ENCODE measurements around the gene IFFO2.
"Not testable (repeated sequence)": the region's sequence is repeated elsewhere in the genome, so short reads cannot be mapped to it uniquely, and the experiment has no call there.

IFFO2 gene

DNA sequence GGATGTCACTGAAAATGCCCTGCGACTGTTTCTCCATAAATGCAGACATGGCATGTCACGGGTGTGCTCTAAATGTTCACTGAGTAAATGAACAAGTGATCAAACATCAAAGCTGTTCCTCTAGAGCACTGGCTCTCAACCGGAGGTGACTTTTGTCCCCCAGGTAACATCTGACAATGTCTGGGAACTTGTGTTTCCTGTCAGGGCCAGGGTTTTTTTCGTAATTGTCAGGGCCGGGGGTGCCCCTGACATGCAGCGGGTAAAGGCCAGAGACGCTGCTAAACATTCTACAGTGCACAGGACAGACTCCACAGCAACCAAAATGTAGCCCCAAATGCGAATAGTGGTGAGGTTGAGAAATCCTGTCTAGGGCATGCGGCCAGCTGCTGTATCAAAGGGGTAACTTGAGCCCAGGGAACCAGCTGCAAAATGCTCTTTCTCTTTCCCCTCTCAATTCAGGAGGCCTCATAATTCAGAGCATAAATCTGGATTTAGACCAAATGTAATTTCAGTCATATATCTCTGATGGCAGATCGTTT lies 56.1 kb downstream of the IFFO2 start:
- no peaks in the 10 kb centered on the region for H3K27me3 Mint-ChIP-seq
- no peaks in the 10 kb centered on the region for H3K9me3 Mint-ChIP-seq
- H3K4me3 Mint-ChIP-seq: no peak overlapping the region
- no peaks in the 10 kb centered on the region for H3K36me3 Mint-ChIP-seq (ENCODE audit: low read depth)
- peaks cover 33% of the 10 kb centered on the region for H3K4me1 Mint-ChIP-seq (ENCODE audit: low read depth)
- no peak overlapping the region for H3K27ac Mint-ChIP-seq

DNA sequence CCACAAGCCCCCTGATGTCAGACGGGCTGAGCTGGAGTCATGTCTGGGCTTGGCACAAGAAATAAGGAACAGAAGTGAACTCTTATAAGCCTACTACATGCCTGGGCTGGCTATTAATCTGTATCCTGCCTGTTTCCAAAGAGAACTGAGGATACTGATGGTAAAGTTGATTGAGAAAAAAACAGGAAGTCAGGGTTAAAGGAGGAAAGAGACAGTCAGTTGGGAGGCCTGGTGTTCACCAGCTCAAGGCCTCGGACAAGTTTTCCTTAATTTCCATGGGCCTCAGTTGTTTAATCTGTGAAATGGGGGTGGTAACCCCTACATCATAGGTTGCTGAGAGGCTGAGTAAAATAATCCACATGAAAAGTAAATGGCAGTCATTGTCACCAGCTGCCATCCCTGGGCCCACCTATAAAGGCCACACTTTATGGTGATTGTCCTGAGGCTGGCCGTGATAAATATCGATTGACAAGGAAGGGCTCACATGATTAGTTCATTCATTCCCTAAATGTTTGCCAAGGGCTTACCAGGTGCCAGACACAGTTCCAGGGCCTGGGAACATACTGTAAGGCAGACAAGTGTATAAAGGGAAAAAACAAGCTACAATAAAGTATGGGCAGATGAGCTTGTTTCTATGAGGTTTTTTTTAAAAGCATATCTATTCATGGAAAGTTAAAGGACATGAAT lies 57.0 kb downstream of the IFFO2 start:
- peaks cover 33% of the 10 kb centered on the region for H3K4me1 Mint-ChIP-seq (ENCODE audit: low read depth)
- H3K36me3 Mint-ChIP-seq (ENCODE audit: low read depth): no peaks in the 10 kb centered on the region
- no peaks in the 10 kb centered on the region for H3K27me3 Mint-ChIP-seq
- no peak overlapping the region for H3K4me3 Mint-ChIP-seq
- H3K9me3 Mint-ChIP-seq: no peaks in the 10 kb centered on the region
- H3K27ac Mint-ChIP-seq: no peak overlapping the region

DNA sequence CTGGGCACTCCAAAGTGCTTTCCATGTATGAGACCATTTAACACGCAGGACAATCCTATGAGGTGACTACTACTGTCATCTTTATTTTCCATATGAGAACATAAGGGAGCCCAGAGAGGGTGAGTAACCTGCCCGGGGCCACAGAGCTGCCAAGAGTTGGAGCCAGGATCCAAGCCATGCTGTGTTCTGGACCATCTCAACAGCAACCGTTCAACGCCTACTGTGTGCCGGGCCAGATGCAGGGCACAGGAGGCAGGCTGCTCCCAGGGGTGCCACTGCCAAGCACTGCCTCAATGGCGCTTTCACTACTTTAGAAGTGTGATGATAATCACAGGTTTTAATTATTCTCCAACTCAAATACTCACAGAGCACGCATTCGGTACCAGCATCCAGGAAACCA lies 57.9 kb downstream of the IFFO2 start:
- H3K4me1 Mint-ChIP-seq (ENCODE audit: low read depth): peaks cover 27% of the 10 kb centered on the region
- no peaks in the 10 kb centered on the region for H3K36me3 Mint-ChIP-seq (ENCODE audit: low read depth)
- no peak overlapping the region for H3K4me3 Mint-ChIP-seq
- no peak overlapping the region for H3K27ac Mint-ChIP-seq
- no peaks in the 10 kb centered on the region for H3K27me3 Mint-ChIP-seq
- no peaks in the 10 kb centered on the region for H3K9me3 Mint-ChIP-seq

DNA sequence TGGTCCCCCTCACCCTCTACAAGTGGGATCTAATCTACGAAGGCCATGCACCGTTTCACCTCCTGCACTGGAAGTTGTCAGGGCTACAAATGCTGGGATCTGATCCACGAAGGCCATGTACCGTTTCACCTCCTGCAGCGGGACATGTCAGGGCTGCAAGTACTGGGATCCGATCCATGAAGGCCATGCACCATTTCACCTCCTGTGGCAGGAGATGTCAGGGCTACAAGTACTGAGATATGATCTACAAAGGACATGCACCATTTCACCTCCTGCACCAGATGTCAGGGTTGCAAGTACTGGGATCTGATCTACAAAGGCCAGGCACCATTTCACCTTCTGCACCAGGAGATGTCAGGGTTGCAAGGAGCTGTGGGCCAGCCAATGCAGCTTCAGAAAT lies 61.2 kb downstream of the IFFO2 start:
- no peak overlapping the region for H3K27ac Mint-ChIP-seq
- no peak overlapping the region for H3K4me3 Mint-ChIP-seq
- H3K9me3 Mint-ChIP-seq: no peaks in the 10 kb centered on the region
- peaks cover 6% of the 10 kb centered on the region for H3K4me1 Mint-ChIP-seq (ENCODE audit: low read depth)
- H3K36me3 Mint-ChIP-seq (ENCODE audit: low read depth): no peaks in the 10 kb centered on the region
- no peaks in the 10 kb centered on the region for H3K27me3 Mint-ChIP-seq

DNA sequence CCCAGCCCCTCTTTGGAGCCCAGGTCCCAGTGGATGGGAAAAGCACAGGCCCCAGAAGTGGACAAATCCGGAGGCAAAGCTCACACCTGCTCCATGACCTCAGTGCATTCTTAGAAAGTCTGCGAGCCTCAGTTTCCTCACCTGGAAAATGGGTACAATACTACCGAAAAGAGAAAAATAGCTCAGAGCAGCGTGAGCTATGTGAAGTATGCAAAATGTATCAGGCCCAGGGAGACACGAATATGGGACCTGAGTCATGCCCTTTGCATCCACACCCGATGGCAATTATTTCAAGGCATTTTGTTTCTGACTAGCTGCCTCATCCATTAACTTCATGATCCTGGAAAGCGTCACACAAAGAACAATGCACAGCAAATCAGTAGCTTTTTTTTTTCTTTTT lies 63.4 kb downstream of the IFFO2 start:
- Mint-ChIP-seq H3K9me3 (no peaks in the 10 kb centered on the region), H3K27ac (no peak overlapping the region), H3K36me3 (ENCODE audit: low read depth) (no peaks in the 10 kb centered on the region), H3K4me1 (ENCODE audit: low read depth) (no peaks in the 10 kb centered on the region), H3K4me3 (no peak overlapping the region), H3K27me3 (no peaks in the 10 kb centered on the region)

DNA sequence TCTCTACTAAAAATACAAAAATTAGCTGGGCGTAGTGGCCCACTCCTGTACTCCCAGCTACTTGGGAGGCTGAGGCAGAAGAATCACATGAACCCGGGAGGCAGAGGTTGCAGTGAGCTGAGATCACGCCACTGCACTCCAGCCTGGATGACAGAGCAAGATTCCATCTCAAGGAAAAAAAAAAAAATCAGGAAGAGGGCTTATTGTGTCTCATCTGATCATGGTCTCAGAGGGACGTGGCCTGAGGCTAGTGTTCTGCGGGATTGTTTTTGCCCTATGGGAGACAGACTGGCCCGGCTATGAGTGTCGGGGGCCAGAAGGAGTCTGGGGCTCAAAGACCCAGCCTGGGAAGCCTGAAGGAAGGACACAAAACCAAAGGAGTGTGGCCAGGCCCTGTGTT lies 64.6 kb downstream of the IFFO2 start:
- H3K27me3 Mint-ChIP-seq: not testable (repeated sequence)

DNA sequence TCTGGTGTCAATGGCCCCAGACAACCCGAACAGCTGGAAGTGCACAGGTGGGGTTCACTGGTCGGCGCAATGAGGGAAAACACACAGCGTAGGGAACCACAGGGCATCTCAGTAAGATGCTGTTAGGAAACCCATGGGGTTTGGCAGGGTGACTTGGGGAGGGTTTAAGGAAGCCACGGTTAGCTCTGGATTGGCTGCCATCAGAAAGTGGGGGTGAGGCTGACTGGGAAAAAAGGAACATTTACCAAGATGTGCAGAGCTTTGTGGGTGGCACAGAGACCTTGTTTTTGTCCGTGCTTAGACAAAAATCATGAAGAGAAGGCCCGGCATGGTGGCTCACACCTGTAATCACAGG lies 65.1 kb downstream of the IFFO2 start:
- Mint-ChIP-seq H3K27me3 (no peaks in the 10 kb centered on the region), H3K9me3 (no peaks in the 10 kb centered on the region), H3K36me3 (ENCODE audit: low read depth) (no peaks in the 10 kb centered on the region), H3K4me1 (ENCODE audit: low read depth) (no peaks in the 10 kb centered on the region), H3K27ac (no peak overlapping the region), H3K4me3 (no peak overlapping the region)

More for the DNA sequence above, 64.6 kb downstream of the IFFO2 start:
- H3K27ac Mint-ChIP-seq; H3K36me3 Mint-ChIP-seq (ENCODE audit: low read depth); H3K9me3 Mint-ChIP-seq; H3K4me3 Mint-ChIP-seq; H3K4me1 Mint-ChIP-seq (ENCODE audit: low read depth): not testable (repeated sequence)

DNA sequence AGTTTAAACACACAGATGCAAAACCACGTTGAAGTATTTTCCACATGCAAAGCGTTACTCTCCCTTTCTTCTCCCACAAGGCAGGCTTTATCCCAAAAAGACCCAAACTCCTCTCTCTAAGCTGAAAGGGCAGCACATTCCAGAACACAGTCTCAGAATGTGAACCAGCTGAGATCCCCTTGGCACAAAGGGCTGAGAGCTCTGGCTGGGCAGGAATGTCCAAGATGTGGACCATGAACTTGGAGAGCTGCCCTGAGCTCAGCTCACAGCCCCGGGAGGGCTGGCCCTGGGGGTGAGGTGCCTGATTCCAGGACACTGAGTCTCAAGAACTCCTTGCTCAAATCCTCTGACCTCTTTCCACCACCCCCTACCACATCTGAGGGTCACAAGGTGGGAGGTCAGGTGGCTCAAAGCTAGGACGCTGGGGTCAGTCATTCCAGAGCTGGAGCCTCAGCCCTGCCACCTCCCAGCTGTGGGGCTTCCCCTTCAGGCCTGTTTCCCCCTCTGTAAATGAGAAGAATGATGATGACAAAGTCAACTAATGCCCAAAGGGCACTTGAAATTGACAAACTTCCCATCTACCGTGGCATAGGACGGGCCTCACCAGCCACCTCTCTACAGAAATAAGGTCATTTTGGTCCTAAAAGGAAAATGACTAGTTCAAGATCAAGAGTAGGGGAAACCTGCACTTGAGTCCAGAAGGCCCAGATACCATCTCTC lies 65.6 kb downstream of the IFFO2 start:
- no peaks in the 10 kb centered on the region for H3K36me3 Mint-ChIP-seq (ENCODE audit: low read depth)
- no peak overlapping the region for H3K27ac Mint-ChIP-seq
- no peaks in the 10 kb centered on the region for H3K4me1 Mint-ChIP-seq (ENCODE audit: low read depth)
- no peaks in the 10 kb centered on the region for H3K9me3 Mint-ChIP-seq
- no peak overlapping the region for H3K4me3 Mint-ChIP-seq
- no peaks in the 10 kb centered on the region for H3K27me3 Mint-ChIP-seq

DNA sequence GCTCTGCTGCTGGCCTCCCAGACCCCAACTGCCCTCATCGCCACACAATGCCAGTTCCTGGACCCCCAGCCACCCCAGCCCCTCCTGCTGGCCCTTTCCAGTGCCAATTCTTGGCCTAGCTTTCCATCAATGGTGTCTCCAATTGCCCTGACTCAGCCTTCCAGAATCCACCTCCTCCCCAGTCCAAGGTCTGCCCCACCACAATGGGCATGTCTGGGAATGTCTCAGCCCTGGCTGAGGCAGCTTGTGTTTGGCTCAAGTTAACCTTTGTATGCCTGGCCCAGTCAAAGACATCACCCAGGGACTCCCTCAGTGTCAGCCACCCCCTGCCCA lies 70.5 kb downstream of the IFFO2 start:
- no peaks in the 10 kb centered on the region for H3K36me3 Mint-ChIP-seq (ENCODE audit: low read depth)
- no peak overlapping the region for H3K4me3 Mint-ChIP-seq
- H3K27me3 Mint-ChIP-seq: no peaks in the 10 kb centered on the region
- no peaks in the 10 kb centered on the region for H3K9me3 Mint-ChIP-seq
- no peaks in the 10 kb centered on the region for H3K4me1 Mint-ChIP-seq (ENCODE audit: low read depth)
- no peak overlapping the region for H3K27ac Mint-ChIP-seq

DNA sequence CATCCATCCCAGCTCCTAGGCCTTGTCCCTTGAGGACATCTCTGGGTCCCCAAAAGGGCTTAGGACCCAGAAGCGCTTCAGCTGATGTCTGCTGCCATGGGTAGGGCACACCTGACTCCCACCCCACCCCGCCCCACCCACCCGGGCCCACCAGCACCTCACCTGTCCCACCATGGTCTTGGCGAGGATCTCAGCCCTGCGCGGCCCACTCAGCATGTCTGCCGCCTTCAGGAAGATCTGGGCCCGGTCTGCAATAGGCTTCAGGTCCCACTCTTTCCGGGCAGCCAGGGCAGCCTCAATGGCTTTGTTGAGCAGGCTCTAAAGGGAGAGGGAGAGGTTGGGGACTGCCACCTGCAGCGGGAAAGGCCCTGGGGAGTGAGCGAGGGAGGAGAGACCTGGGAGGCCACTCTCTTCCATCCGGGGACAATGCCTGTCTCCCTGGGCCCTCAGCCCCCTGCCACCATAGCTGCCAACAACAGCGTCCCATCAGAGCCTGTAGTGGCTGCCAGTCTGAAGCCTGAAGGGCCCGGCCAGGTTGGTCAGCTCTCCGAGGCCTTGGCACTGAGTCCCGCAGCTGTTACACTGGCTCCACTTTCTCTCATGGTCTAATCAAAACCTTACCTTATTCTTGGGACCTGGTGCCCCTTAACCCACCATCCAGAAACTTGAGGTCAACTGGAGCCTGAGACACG lies 71.0 kb downstream of the IFFO2 start:
- Mint-ChIP-seq H3K36me3 (ENCODE audit: low read depth) (no peaks in the 10 kb centered on the region), H3K9me3 (no peaks in the 10 kb centered on the region), H3K27ac (no peak overlapping the region), H3K4me3 (no peak overlapping the region), H3K4me1 (ENCODE audit: low read depth) (no peaks in the 10 kb centered on the region), H3K27me3 (no peaks in the 10 kb centered on the region)

DNA sequence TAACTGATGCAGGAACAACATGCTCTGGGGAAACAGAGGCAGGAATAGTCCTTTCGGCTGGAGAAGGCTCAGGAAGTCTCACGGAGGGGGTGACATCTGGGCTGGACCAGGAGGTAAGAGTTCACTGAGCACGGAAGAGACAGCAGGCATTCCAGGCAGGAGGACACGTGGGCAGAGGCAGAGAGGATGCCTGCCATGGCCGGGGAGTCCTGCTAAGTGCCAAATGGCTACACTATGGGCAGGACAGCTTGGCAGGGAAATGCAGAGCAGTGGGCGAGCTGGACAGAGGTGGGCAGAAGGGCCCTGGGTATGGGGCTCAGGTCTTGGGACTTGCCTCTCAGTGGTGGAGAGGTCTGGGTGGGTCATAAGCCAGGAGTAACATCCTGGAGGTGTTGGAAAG lies 71.7 kb downstream of the IFFO2 start:
- Mint-ChIP-seq H3K36me3 (ENCODE audit: low read depth) (no peaks in the 10 kb centered on the region), H3K27me3 (no peaks in the 10 kb centered on the region), H3K27ac (no peak overlapping the region)

DNA sequence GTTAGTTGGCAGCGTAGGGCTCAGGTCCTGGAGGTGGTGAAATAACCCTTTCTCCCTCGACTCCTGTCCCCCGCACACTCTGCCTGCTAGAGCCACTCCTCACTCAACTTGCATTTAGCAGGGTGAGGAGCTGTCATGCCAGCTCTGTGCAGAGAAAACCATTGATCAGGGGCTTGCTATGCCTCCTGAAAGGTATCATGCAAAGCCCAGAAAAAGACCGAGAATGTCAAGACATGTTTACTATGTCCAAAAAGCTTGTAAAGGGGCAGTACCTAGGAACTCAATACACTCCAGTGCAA lies 72.1 kb downstream of the IFFO2 start:
- Mint-ChIP-seq H3K36me3 (ENCODE audit: low read depth) (no peaks in the 10 kb centered on the region), H3K4me1 (ENCODE audit: low read depth) (no peaks in the 10 kb centered on the region), H3K27ac (no peak overlapping the region), H3K4me3 (no peak overlapping the region), H3K27me3 (no peaks in the 10 kb centered on the region), H3K9me3 (no peaks in the 10 kb centered on the region)

More for the DNA sequence above, 71.7 kb downstream of the IFFO2 start:
- no peaks in the 10 kb centered on the region for H3K4me1 Mint-ChIP-seq (ENCODE audit: low read depth)
- no peaks in the 10 kb centered on the region for H3K9me3 Mint-ChIP-seq
- H3K4me3 Mint-ChIP-seq: no peak overlapping the region

DNA sequence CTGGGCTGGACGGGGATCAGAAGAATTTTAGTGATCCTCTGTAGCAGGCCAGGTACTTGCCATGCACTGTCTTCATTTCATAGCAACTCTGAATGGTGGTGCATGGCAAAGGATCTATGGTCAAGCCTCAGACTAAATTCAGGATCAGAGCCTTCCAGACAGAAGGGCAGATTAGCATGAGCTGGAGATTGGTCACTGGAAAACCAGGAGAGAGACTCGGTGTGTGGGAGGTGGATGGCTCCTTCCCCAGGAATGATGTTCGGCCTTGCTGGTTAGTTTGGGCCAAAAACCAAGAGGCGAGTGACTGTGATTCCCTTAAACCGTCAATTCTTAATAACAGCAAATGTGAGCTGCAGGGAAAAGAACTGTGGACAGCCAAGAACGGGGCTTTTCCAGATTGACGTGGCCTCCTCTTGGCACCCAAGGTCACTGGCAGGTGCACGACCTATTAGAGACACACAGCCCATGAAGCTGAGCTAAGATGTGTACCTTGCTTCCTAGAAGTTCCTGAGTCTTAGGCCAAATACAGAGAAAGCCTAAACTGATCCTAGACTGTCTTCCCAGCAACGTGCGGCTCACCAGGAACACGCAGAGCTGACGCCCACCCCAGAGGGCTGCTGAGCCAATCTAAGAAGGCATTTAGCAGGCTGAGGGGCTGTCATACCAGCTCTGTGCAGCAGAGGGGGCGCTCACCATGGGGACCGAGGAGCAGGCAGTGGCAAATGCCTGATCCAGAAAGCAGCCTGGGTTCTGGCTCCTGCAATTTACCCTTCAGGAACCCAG lies 72.6 kb downstream of the IFFO2 start:
- no peak overlapping the region for H3K4me3 Mint-ChIP-seq
- no peak overlapping the region for H3K27ac Mint-ChIP-seq
- H3K4me1 Mint-ChIP-seq (ENCODE audit: low read depth): no peaks in the 10 kb centered on the region
- H3K27me3 Mint-ChIP-seq: no peaks in the 10 kb centered on the region
- H3K9me3 Mint-ChIP-seq: no peaks in the 10 kb centered on the region
- H3K36me3 Mint-ChIP-seq (ENCODE audit: low read depth): no peaks in the 10 kb centered on the region

DNA sequence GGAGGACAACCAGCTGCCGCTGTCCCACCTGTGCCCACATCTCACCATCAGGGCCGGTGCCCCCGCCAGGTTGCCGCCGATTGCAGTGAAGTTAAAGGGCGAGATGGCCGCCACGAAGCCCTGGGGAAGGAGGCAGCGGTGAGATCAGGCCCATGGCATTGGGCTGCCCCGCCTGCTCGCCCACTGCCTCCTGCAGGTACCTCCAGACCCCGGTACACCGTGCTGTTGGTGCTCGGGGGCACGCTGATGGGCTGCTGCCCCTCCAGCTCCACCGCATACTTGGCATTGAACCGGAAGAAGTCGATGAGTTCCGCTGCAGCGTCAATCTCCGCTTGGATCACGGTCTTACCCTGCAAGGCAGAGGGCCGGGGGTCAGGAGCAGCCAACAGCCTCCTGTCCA lies 73.4 kb downstream of the IFFO2 start:
- Mint-ChIP-seq H3K36me3 (ENCODE audit: low read depth) (no peaks in the 10 kb centered on the region), H3K27ac (no peak overlapping the region), H3K9me3 (no peaks in the 10 kb centered on the region), H3K27me3 (no peaks in the 10 kb centered on the region), H3K4me3 (no peak overlapping the region), H3K4me1 (ENCODE audit: low read depth) (no peaks in the 10 kb centered on the region)

DNA sequence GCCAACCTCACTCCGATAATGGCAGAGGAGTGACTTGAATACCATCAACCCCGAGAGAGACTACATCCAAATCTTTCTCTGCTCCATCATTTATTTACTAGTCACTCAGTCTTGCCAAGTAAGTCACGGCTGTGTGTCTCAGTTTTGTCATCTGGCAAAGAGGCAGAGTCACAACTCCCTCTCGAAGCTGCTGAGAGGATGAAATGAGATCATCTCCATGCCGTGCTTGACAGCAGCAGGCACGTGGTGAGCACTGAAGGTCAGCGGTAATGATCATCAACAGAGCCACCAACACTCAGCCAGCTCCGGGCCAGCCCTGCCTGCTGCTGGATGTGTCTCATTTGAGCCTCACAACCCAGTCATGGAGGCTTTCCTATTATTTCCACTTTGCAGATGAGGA lies 74.0 kb downstream of the IFFO2 start:
- no peaks in the 10 kb centered on the region for H3K27me3 Mint-ChIP-seq
- no peaks in the 10 kb centered on the region for H3K36me3 Mint-ChIP-seq (ENCODE audit: low read depth)
- H3K4me3 Mint-ChIP-seq: no peak overlapping the region
- H3K4me1 Mint-ChIP-seq (ENCODE audit: low read depth): no peaks in the 10 kb centered on the region
- H3K27ac Mint-ChIP-seq: no peak overlapping the region
- no peaks in the 10 kb centered on the region for H3K9me3 Mint-ChIP-seq

Data from stimulated activated naive CD8-positive, alpha-beta T cell treated with anti-CD3 and anti-CD28 coated beads, Interleukin-15, Interleukin-2, amounts not matched to agents 100 ng/mL and 50 ng/mL, for 24 hours (primary cell).